Left ventricle myocardium inferior (tissue), 1 donor: ENCODE measurements around the gene PPP2R5B. TPM values are rescaled to one million over a fixed set of nuclear protein-coding genes. Genes with fewer than 3 reads are reported as not detected.

Experiments
- DNase-seq: peaks from one replicate; pipeline ENCODE4 v3.0.0-alpha.2; 2020
- H3K27ac ChIP-seq: fragments of 200-600 bp; replicated peaks from 2 replicates; pipeline ENCODE4 v1.8.0; 2021
- H3K27me3 ChIP-seq: fragments of 200-600 bp; 2 replicates; pipeline ENCODE4 v1.8.0; 2021; ENCODE audit warnings: low read depth
- H3K36me3 ChIP-seq: fragments of 200-600 bp; 2 replicates; pipeline ENCODE4 v1.8.0; 2021
- H3K4me1 ChIP-seq: fragments of 200-600 bp; 2 replicates; pipeline ENCODE4 v1.8.0; 2021
- H3K4me3 ChIP-seq: fragments of 200-600 bp; 2 replicates; pipeline ENCODE4 v1.8.0; 2021; ENCODE audit warnings: mild to moderate bottlenecking, moderate library complexity
- H3K9me3 ChIP-seq: fragments of 200-600 bp; replicated peaks from 2 replicates; pipeline ENCODE4 v1.8.0; 2021
- intact Hi-C: fragments of 100-400 bp; cut with micrococcal nuclease; formaldehyde crosslinking; loops from one replicate; pipeline ENCODE4 v1.11.0; 2022
- total RNA-seq: library from RNA; stranded (reverse); fragmentation: NEBNext Ultra II Directional; extraction: Animal tissue kit (Norgen Biotek cat#: 25700); gene quantifications from one replicate; pipeline ENCODE4 v1.2.1, GENCODE V29; 2021
- TF ChIP-seq, protein P1 (sequence below): fragments of 200-600 bp; IDR thresholded peaks from 2 replicates; pipeline ENCODE4 v1.8.0; 2021; ENCODE audit warnings: antibody characterized with exemption, mild to moderate bottlenecking, borderline replicate concordance
- donor health status: DM: no; HTN: yes; CAD: no; lungs with severe emphysema.

Gene PPP2R5B
- total RNA-seq, 1 donor from 2014 or later = 22.5 TPM

DNA sequence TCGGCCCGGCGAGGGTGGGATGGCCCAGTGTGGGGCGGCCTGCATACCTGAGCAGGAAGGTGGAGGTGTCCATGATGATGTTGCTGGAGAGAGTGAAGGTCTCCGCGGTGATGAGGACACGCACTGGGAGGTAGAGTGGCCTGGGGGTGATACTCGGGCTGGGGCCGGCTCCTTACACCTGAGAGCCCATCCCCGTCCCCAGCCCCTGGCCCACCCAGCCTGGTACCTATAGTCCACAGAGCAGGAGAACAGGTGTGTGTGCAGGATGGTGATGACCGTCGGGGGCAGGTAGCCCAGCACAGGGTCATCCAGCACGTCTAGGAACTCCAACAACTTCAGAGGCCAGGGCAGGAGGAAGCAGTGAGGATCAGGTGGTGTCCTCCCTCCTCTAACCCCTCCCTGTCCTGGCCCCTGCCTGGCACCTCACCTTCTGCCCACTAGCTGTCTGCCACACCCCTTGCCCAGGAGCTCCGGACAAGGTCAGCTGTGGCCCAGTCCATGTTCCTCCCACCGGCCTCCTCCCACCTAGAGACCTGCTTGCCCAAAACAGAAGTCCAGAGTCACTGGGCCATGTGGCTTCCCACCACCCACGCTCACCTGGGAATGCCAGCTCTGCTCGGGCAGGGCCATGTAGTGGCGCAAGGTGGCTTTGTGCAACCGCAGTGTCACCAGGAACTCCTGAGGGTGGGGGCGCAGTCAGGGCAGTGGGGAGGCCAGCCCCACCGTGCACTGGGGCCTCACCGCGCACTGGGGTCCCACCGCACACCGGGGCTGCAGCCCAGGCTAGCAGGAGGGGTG, 18.8 kb upstream of the PPP2R5B start:
- Histone ChIP-seq H3K36me3 (peaks cover 100% of the 10 kb centered on the region), H3K9me3 (no peaks in the 10 kb centered on the region), H3K4me3 (no peak overlapping the region), H3K27me3 (no peaks in the 10 kb centered on the region), H3K4me1 (no peaks in the 10 kb centered on the region), H3K27ac (no peak overlapping the region)
- TF ChIP-seq, protein P1, sequence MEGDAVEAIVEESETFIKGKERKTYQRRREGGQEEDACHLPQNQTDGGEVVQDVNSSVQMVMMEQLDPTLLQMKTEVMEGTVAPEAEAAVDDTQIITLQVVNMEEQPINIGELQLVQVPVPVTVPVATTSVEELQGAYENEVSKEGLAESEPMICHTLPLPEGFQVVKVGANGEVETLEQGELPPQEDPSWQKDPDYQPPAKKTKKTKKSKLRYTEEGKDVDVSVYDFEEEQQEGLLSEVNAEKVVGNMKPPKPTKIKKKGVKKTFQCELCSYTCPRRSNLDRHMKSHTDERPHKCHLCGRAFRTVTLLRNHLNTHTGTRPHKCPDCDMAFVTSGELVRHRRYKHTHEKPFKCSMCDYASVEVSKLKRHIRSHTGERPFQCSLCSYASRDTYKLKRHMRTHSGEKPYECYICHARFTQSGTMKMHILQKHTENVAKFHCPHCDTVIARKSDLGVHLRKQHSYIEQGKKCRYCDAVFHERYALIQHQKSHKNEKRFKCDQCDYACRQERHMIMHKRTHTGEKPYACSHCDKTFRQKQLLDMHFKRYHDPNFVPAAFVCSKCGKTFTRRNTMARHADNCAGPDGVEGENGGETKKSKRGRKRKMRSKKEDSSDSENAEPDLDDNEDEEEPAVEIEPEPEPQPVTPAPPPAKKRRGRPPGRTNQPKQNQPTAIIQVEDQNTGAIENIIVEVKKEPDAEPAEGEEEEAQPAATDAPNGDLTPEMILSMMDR = no peak
- DNase-seq = no peak
- intact Hi-C loops = no loop called here

DNA sequence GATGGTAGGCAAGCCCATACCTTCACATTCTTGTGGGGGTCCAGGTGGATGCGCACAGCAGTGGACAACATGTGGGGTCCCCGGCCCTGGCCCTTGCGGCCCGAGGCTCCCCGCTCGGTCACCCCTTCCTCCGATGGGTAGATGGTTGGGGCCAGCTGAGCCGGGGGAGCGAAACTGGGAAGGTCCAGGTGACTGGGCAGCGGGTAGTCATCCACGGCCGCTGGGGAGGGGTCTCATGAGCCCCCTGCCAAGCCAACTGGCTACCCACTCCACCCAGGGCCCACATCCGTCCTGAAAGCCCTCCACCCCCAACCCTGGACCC, 18.2 kb upstream of the PPP2R5B start:
- Histone ChIP-seq H3K27ac (no peak overlapping the region), H3K4me3 (no peak overlapping the region), H3K36me3 (peaks cover 100% of the 10 kb centered on the region), H3K4me1 (no peaks in the 10 kb centered on the region), H3K9me3 (no peaks in the 10 kb centered on the region), H3K27me3 (no peaks in the 10 kb centered on the region)
- TF ChIP-seq, protein P1 = no peak
- no peak for DNase-seq
- intact Hi-C loops = no loop called here

DNA sequence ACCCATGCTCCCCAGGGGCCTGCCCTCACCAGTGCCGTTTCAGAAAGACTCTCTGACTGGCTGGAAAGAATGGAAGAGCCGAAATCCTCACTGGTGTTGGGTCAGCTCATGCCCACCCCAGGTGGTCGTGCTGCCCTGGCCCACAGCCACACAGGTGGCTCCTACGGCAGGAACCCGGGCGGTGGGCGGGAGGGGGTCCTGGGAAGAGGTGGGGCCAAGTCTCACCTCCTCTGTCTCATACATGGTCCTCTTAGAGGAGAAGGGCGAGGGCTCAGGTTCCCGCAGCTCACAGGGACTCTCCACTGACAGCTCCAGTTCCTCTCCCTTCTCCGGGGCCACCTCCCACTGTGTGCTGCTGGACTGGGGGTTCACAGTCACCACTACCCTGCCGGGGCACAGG, 15.7 kb upstream of the PPP2R5B start:
- intact Hi-C loops = no loop called here
- Histone ChIP-seq H3K27me3 (no peaks in the 10 kb centered on the region), H3K4me3 (no peak overlapping the region), H3K27ac (no peak overlapping the region), H3K4me1 (no peaks in the 10 kb centered on the region), H3K9me3 (no peaks in the 10 kb centered on the region), H3K36me3 (peaks cover 100% of the 10 kb centered on the region)
- TF ChIP-seq, protein P1 = no peak
- no peak for DNase-seq

DNA sequence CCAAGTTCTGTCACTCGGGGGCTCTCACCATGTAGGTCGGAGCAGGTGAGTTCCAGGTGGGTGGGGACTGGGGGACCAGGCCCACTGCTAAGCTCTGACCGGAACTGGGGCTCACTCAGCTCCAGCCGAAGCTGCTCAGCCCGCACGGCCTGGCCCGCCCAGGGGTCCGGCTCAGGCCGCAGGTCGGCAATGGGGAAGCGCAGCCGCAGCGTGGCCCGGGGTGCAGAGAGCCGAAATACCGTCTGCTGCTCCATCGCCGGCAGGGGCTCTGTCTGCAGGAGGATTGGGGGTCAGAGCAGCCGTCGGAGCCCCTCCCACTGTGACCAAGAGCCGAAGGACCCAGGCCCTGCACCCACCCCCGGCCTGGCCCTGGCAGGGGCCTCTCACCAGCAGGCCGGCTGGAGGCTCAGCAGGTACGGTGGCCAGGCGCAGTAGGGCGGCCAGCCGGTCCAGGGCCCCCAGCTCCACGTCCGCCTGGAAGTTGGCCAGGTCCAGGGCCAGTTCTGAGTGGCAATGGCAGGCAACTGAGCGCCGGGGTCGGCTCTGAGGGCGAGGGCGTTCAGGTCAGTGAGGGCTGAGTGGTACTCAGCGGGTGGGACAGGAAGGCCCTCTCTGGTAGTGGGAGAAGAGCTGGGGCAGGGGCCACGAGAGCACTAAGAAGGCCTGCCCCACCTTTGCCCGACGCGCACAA, 14.7 kb upstream of the PPP2R5B start:
- H3K4me3 ChIP-seq = no peak overlapping the region
- TF ChIP-seq, protein P1 = no peak
- no peak overlapping the region for H3K27ac ChIP-seq
- intact Hi-C loops = no loop called here
- DNase-seq = no peak
- peaks cover 95% of the 10 kb centered on the region for H3K36me3 ChIP-seq
- no peaks in the 10 kb centered on the region for H3K27me3 ChIP-seq
- no peaks in the 10 kb centered on the region for H3K4me1 ChIP-seq
- no peaks in the 10 kb centered on the region for H3K9me3 ChIP-seq

DNA sequence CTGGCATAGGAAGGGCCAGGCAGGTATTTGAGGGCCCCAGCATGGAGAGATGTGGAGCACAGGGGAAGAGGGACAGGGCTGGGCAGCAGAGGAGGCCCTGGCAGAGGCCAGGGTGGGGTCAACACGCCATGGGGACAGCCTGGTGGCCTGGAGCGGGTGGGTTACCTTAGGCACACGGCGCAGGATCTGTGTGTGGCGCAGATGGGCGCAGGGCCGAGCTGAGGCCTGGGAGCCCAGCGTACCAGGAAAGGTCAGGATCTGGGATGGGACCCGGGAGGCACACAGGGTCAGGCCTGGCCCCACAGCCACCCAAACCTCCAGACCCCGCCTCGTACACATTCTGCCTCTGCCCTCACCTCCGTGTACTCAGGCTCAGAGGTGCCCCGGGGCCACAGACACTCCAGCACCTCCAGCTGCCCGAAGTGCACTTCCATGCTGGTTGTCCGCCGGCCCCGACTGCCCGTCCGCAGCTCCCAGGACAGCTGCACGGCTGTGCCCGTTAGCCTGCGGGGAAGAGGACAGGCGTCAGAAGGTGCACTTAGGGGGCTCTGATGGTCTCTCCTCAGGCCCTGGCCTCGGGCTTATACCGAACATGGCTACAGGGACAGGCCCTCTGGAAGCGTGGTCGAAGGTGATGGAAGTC, 13.9 kb upstream of the PPP2R5B start:
- Histone ChIP-seq H3K27me3 (no peaks in the 10 kb centered on the region), H3K4me1 (peaks cover 5% of the 10 kb centered on the region), H3K9me3 (no peaks in the 10 kb centered on the region), H3K27ac (no peak overlapping the region), H3K4me3 (no peak overlapping the region), H3K36me3 (peaks cover 87% of the 10 kb centered on the region)
- TF ChIP-seq, protein P1 = no peak
- intact Hi-C loops = no loop called here
- DNase-seq = no peak
